GM19043 (cell line): ENCODE results near the gene INSYN2B.
"Not testable (repeated sequence)": the region's sequence is repeated elsewhere in the genome, so short reads cannot be mapped to it uniquely, and the experiment has no call there.

Source experiments
- ATAC-seq: cut with Tn5 transposase; IDR thresholded peaks from one replicate; pipeline ENCODE4 v1.9.1; 2021; ENCODE audit warnings: low read depth; ENCODE audit not compliant: unreplicated experiment

Gene INSYN2B

GRCh38 chr5:169974121-169974770 lies 6.0 kb downstream of the INSYN2B start:
- ATAC-seq = no peak

GRCh38 chr5:169973056-169973455 lies 7.2 kb downstream of the INSYN2B start:
- no peak for ATAC-seq

- no peak for ATAC-seq
These were observed 8.5 kb downstream of the INSYN2B start for GRCh38 chr5:169971780-169972179.

- ATAC-seq = no peak
These were observed 9.2 kb downstream of the INSYN2B start for GRCh38 chr5:169970911-169971765.

GRCh38 chr5:169970339-169970738 lies 10.0 kb downstream of the INSYN2B start:
- no peak for ATAC-seq

GRCh38 chr5:169964246-169964645 lies 16.0 kb downstream of the INSYN2B start:
- no peak for ATAC-seq

GRCh38 chr5:169960659-169961058 lies 19.6 kb downstream of the INSYN2B start:
- no peak for ATAC-seq

- no peak for ATAC-seq
These were observed 22.0 kb downstream of the INSYN2B start for GRCh38 chr5:169958278-169958677.

- no peak for ATAC-seq
These were observed 23.5 kb downstream of the INSYN2B start for GRCh38 chr5:169956756-169957155.

GRCh38 chr5:169956126-169956525 lies 24.2 kb downstream of the INSYN2B start:
- ATAC-seq = no peak

GRCh38 chr5:169954786-169955185 lies 25.5 kb downstream of the INSYN2B start:
- ATAC-seq = no peak

GRCh38 chr5:169953196-169953595 lies 27.1 kb downstream of the INSYN2B start:
- ATAC-seq = not testable (repeated sequence)

- ATAC-seq = no peak
These were observed 30.0 kb downstream of the INSYN2B start for GRCh38 chr5:169950333-169950732.

GRCh38 chr5:169946743-169947295 lies 33.5 kb downstream of the INSYN2B start:
- ATAC-seq = no peak

GRCh38 chr5:169945831-169946261 lies 34.4 kb downstream of the INSYN2B start:
- no peak for ATAC-seq

GRCh38 chr5:169944922-169945680 lies 35.2 kb downstream of the INSYN2B start:
- no peak for ATAC-seq

- no peak for ATAC-seq
These were observed 36.2 kb downstream of the INSYN2B start for GRCh38 chr5:169944115-169944514.

- ATAC-seq = no peak
These were observed 37.3 kb downstream of the INSYN2B start for GRCh38 chr5:169943026-169943425.

GRCh38 chr5:169942181-169942580 lies 38.1 kb downstream of the INSYN2B start:
- no peak for ATAC-seq

GRCh38 chr5:169941542-169941941 lies 38.8 kb downstream of the INSYN2B start:
- no peak for ATAC-seq

- ATAC-seq = no peak
These were observed 40.6 kb downstream of the INSYN2B start for GRCh38 chr5:169939731-169940130.
